MM.1S (cell line): ENCODE results near the gene SLC6A9.

ENCODE experiments used
- CTCF ChIP-seq: fragments of 300-600 bp; sonication (generic); IDR thresholded peaks from 2 replicates; pipeline ENCODE4 v1.5.1; 2016; ENCODE audit warnings: antibody characterized with exemption, low read length, mixed read lengths
- EZH2 ChIP-seq: fragments of 300-600 bp; sonication (generic); optimal IDR thresholded peaks from 2 replicates; pipeline ENCODE3; 2017; ENCODE audit warnings: low read depth, mild to moderate bottlenecking, antibody characterized with exemption, low read length, mixed read lengths

- no peak for TF ChIP-seq CTCF
- TF ChIP-seq EZH2 = no peak
These were observed 48.3 kb upstream of the SLC6A9 start for GRCh38 chr1:44079566-44079965.
